Kidney (tissue), 14 donors: ENCODE results near the gene CAV2. TPM values are rescaled to one million over a fixed set of nuclear protein-coding genes. Genes with fewer than 3 reads are reported as not detected.
A peak's percentile ranks its signal among the peaks of the same experiment; 100 is the strongest.

ENCODE experiments used
- DNase-seq, 5 donors: peaks; one replicate each; pipeline ENCODE4 v3.0.0-alpha.2; 2013 to 2020
- FAIRE-seq: peaks from 2 replicates; lab custom pipeline; 2012; peaks lifted over from hg19 to GRCh38; lab: Jason Lieb, UNC
- H3K27ac ChIP-seq, 2 donors: one replicate each; pipeline ENCODE4 v1.7.0; 2013; ENCODE audit warnings: low read depth in 2 of 2, low read length in 2 of 2, inconsistent platforms in 1 of 2
- H3K27me3 ChIP-seq: one replicate; pipeline ENCODE4 v1.7.1; 2013; ENCODE audit warnings: low read length, inconsistent platforms; ENCODE audit not compliant: control insufficient read depth, insufficient read depth
- H3K36me3 ChIP-seq, 3 donors: one replicate each; pipeline versions ENCODE4 v1.7.0 to v1.7.1; 2013; ENCODE audit warnings: low read length in 3 of 3, control low read depth in 1 of 3, inconsistent platforms in 1 of 3; ENCODE audit not compliant: insufficient read depth in 3 of 3, control insufficient read depth in 2 of 3
- H3K4me1 ChIP-seq, 3 donors: one replicate each; pipeline versions ENCODE4 v1.7.0 to v1.7.1; 2013; ENCODE audit warnings: low read length in 3 of 3, inconsistent platforms in 1 of 3, low read depth in 1 of 3; ENCODE audit not compliant: control insufficient read depth in 2 of 3, insufficient read depth in 2 of 3
- H3K4me3 ChIP-seq, 3 donors: one replicate each; pipeline versions ENCODE4 v1.7.0 to v1.8.1; 2013; ENCODE audit warnings: low read length in 3 of 3, control low read depth in 1 of 3, inconsistent platforms in 1 of 3
- H3K9ac ChIP-seq, 3 donors: one replicate each; pipeline versions ENCODE4 v1.7.0 to v1.7.1; 2013; ENCODE audit warnings: low read length in 3 of 3, control low read depth in 1 of 3, inconsistent platforms in 1 of 3
- H3K9me3 ChIP-seq, 3 donors: one replicate each; pipeline versions ENCODE4 v1.7.0 to v1.7.1; 2013; ENCODE audit warnings: low read length in 3 of 3, control low read depth in 1 of 3, inconsistent platforms in 1 of 3; ENCODE audit not compliant: control insufficient read depth in 2 of 3, insufficient read depth in 1 of 3
- intact Hi-C: fragments of 100-400 bp; cut with DNase I; formaldehyde crosslinking; loops from one replicate; pipeline ENCODE4 v1.11.1; 2022
- polyA plus RNA-seq: library from polyadenylated mRNA; stranded (reverse); fragments of 350-450 nt; fragmentation: Illumina TruSeq; extraction: RNeasy Lipid Tissue Mini Kit (QIAGEN cat#74804); gene quantifications from one replicate; pipeline ENCODE4 v1.2.3, GENCODE V29; 2014; ENCODE audit warnings: low read depth, low replicate concordance; ENCODE audit not compliant: insufficient read depth
- total RNA-seq: library from RNA; stranded (reverse); fragmentation: NEBNext Ultra II Directional; extraction: Animal tissue kit (Norgen Biotek cat#: 25700); gene quantifications from one replicate; pipeline ENCODE4 v1.2.1, GENCODE V29; 2021
- TF ChIP-seq, protein P1 (sequence below): IDR thresholded peaks from 3 replicates; pipeline ENCODE4 v1.5.1; 2012; ENCODE audit warnings: mild to moderate bottlenecking, moderate library complexity, borderline replicate concordance; ENCODE audit not compliant: insufficient read depth; ENCODE audit errors: extremely low read depth
- donor health status: control.
- donor health status: control.
- donor health status: control.
- donor health status: control.
- donor health status: control.
- donor health status: DM: yes; HTN: yes; CAD: no.
- donor health status: Normal renal cell carcinoma (clear cell type).

Gene CAV2
- total and polyA plus RNA-seq, 2 donors from 2014 or later = 23.1 to 50.8 TPM

DNA sequence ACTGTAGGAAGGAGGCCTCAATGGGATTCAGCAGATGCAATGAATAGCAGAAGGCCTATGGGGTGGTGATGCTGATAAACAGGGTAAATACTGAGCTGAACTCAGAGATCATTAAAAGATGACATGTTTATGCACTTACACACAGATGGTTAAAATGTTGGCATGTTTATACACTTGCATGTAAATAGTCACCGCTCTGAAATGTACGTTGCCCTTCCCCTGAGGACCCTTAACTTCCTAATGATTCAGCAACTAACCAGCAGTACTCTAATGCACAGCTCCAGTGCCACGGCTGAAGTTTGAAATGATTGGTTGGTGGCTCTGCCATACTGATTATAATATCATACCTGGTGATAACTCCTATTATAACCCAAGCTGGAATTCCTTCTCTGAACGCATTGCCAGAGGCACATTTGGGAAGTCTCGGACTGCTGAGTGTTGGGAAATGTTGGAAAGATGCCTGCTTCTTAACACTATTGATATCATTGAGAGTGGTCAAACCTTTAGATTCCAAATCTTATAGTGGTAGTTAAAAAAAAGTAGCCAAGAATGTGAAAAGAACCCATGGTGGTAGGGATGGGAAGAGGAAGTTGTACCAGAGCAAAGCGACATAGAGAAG is 21.6 kb downstream of the CAV2 start:
- DNase-seq (no peak), FAIRE-seq (no peak)
- TF ChIP-seq, protein P1, sequence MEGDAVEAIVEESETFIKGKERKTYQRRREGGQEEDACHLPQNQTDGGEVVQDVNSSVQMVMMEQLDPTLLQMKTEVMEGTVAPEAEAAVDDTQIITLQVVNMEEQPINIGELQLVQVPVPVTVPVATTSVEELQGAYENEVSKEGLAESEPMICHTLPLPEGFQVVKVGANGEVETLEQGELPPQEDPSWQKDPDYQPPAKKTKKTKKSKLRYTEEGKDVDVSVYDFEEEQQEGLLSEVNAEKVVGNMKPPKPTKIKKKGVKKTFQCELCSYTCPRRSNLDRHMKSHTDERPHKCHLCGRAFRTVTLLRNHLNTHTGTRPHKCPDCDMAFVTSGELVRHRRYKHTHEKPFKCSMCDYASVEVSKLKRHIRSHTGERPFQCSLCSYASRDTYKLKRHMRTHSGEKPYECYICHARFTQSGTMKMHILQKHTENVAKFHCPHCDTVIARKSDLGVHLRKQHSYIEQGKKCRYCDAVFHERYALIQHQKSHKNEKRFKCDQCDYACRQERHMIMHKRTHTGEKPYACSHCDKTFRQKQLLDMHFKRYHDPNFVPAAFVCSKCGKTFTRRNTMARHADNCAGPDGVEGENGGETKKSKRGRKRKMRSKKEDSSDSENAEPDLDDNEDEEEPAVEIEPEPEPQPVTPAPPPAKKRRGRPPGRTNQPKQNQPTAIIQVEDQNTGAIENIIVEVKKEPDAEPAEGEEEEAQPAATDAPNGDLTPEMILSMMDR = no peak
- peaks cover 9% of the 10 kb centered on the region for H3K27me3 ChIP-seq
- intact Hi-C loops = no loop called here
- H3K4me3 ChIP-seq = no peak overlapping the region
- H3K36me3 ChIP-seq = no peaks in the 10 kb centered on the region
- no peak overlapping the region for H3K27ac ChIP-seq
- no peaks in the 10 kb centered on the region for H3K9me3 ChIP-seq
- H3K4me1 ChIP-seq = peaks cover 0 to 5% (median 0%) of the 10 kb centered on the region in 3 donors
- no peak overlapping the region for H3K9ac ChIP-seq

DNA sequence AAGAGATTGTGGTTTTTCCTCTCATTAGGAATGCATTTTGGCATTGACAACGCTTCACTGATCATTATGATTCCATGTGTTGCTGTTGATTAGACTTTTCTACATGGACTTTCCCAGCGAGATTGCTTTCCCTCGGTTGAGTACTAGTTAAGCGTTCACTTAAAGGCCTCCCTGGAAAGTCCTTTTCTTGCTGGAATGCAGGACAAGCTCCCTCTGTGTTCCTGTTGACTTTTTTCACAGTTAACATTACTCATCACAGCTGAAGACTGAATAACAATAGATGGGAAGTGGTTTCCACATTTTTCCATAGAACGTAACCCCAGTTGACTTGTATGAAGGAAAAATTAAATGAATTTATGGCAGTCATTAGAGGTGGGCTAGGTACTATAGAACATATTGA is 22.7 kb downstream of the CAV2 start:
- TF ChIP-seq, protein P1 = no peak
- no peaks in the 10 kb centered on the region for H3K9me3 ChIP-seq
- peaks cover 0 to 8% (median 0%) of the 10 kb centered on the region in 3 donors for H3K4me1 ChIP-seq
- intact Hi-C loops = no loop called here
- H3K4me3 ChIP-seq = no peak overlapping the region
- DNase-seq (peak in 2 of 5 donors; percentile 26 to 32), FAIRE-seq (no peak)
- no peak overlapping the region for H3K27ac ChIP-seq
- H3K9ac ChIP-seq = no peak overlapping the region
- H3K27me3 ChIP-seq = peaks cover 19% of the 10 kb centered on the region
- H3K36me3 ChIP-seq = no peaks in the 10 kb centered on the region

- FAIRE-seq (no peak), DNase-seq (no peak)
- Histone ChIP-seq H3K9me3 (no peaks in the 10 kb centered on the region), H3K9ac (no peak overlapping the region), H3K4me1 (peaks cover 0 to 8% (median 0%) of the 10 kb centered on the region in 3 donors), H3K27ac (no peak overlapping the region), H3K27me3 (peaks cover 19% of the 10 kb centered on the region), H3K36me3 (no peaks in the 10 kb centered on the region), H3K4me3 (peak overlapping the region in 1 of 3 donors; percentile 47)
- intact Hi-C loops = no loop called here
- TF ChIP-seq, protein P1 = no peak
Observed at GRCh38 chr7:116524221-116524608, 24.7 kb downstream of the CAV2 start.
